Fibroblast of pulmonary artery (primary cell): ENCODE data around the gene IGFALS.

ENCODE experiments used
- DNase-seq: peaks from one replicate; pipeline ENCODE4 v3.0.0-alpha.2; 2010; ENCODE audit warnings: low read depth
- H3K4me3 ChIP-seq: replicated peaks from 2 replicates; pipeline ENCODE4 v1.5.1; 2011; ENCODE audit warnings: low read depth, mild to moderate bottlenecking, control low read depth, low read length, moderate library complexity
- TF ChIP-seq, protein P1 (sequence below): IDR thresholded peaks from 2 replicates; pipeline ENCODE4 v1.5.1; 2011; ENCODE audit warnings: mild to moderate bottlenecking, control low read depth, low read length, inconsistent platforms; ENCODE audit errors: missing control alignments

The IGFALS gene

GRCh38 chr16:1788708-1789100 is 4.8 kb downstream of the IGFALS start:
- TF ChIP-seq, protein P1, sequence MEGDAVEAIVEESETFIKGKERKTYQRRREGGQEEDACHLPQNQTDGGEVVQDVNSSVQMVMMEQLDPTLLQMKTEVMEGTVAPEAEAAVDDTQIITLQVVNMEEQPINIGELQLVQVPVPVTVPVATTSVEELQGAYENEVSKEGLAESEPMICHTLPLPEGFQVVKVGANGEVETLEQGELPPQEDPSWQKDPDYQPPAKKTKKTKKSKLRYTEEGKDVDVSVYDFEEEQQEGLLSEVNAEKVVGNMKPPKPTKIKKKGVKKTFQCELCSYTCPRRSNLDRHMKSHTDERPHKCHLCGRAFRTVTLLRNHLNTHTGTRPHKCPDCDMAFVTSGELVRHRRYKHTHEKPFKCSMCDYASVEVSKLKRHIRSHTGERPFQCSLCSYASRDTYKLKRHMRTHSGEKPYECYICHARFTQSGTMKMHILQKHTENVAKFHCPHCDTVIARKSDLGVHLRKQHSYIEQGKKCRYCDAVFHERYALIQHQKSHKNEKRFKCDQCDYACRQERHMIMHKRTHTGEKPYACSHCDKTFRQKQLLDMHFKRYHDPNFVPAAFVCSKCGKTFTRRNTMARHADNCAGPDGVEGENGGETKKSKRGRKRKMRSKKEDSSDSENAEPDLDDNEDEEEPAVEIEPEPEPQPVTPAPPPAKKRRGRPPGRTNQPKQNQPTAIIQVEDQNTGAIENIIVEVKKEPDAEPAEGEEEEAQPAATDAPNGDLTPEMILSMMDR, result no peak
- H3K4me3 ChIP-seq, result no peak overlapping the region
- DNase-seq, result no peak

GRCh38 chr16:1788095-1788707 is 5.3 kb downstream of the IGFALS start:
- TF ChIP-seq, protein P1, result no peak
- DNase-seq, result no peak
- no peak overlapping the region for H3K4me3 ChIP-seq

DNA sequence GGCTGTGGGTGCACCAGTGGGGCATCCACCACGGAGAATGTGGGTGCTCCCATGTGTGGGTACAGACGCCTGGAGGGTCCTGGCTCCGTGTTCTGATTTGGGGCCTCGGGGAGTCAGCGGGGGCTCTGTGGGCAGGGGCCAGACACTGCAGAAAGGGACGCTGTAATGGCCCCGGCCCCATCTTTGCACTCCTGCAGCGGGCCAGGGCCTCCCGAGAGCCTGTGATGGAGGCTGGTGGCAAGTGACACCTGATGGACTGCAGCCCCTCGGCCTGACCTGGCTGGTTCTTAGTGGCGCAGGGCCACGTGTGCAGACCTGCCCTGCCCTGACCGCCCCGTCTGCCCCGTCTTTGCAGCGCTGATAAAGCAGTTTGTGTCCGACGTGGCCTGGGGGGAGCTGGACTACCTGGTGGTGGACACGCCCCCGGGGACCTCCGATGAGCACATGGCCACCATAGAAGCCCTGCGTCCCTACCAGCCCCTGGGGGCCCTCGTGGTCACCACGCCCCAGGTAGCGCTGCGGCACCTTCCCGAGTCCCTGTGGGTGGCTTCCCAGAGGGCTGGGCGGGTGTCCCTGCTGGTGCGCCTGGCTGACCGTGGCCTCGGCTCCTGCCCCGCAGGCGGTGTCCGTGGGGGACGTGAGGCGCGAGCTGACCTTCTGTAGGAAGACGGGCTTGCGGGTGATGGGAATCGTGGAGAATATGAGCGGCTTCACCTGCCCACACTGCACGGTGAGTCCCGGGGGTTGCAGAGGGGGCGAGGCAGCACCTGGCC is 6.0 kb downstream of the IGFALS start:
- DNase-seq, result no peak
- H3K4me3 ChIP-seq, result no peak overlapping the region
- TF ChIP-seq, protein P1, result no peak

DNA sequence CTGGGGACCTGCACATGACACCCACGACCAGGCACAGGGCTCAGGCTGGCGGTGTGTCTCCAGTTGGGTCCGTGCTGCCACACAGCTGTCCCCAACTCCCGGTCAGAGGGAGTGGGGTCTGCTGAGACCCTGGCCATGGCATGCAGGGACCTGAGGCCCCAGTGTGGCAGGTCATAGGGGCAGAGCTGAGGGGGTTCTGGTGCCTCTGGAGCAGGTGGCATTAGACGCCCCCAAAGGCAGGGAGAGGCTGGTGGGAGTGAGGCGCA is 6.5 kb downstream of the IGFALS start:
- TF ChIP-seq, protein P1, result no peak
- H3K4me3 ChIP-seq, result no peak overlapping the region
- DNase-seq, result no peak

- DNase-seq, result no peak
- TF ChIP-seq, protein P1, result no peak
- no peak overlapping the region for H3K4me3 ChIP-seq
Observed at GRCh38 chr16:1786242-1787055, 7.1 kb downstream of the IGFALS start.

GRCh38 chr16:1785846-1786170 is 7.7 kb downstream of the IGFALS start:
- no peak overlapping the region for H3K4me3 ChIP-seq
- TF ChIP-seq, protein P1, result no peak

More at GRCh38 chr16:1785846-1786170, 7.7 kb downstream of the IGFALS start:
- DNase-seq, result no peak
